Measurements from ENCODE around the gene LYPD6B.

DNA sequence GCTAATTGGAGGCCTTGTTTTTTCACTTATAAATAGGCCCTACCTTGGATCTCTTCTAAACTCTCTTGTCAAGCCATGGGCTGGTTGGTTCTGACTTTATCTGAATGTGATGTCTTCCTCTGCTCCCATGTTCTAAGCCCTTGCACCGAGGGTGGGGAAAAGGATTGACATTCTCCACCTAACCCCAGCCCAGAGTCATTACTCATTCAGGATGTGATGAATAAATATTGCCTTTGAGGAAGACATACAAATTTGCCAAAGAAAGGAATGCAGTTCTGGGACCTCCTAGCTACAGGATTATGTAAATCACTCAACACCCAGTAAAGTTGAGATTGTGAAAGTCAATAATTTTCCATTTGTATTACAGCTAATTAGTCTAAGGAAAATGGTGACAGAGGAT lies 149.8 kb downstream of the LYPD6B start:
- TF ChIP-seq, protein P1, sequence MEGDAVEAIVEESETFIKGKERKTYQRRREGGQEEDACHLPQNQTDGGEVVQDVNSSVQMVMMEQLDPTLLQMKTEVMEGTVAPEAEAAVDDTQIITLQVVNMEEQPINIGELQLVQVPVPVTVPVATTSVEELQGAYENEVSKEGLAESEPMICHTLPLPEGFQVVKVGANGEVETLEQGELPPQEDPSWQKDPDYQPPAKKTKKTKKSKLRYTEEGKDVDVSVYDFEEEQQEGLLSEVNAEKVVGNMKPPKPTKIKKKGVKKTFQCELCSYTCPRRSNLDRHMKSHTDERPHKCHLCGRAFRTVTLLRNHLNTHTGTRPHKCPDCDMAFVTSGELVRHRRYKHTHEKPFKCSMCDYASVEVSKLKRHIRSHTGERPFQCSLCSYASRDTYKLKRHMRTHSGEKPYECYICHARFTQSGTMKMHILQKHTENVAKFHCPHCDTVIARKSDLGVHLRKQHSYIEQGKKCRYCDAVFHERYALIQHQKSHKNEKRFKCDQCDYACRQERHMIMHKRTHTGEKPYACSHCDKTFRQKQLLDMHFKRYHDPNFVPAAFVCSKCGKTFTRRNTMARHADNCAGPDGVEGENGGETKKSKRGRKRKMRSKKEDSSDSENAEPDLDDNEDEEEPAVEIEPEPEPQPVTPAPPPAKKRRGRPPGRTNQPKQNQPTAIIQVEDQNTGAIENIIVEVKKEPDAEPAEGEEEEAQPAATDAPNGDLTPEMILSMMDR (IDR thresholded peaks at IDR 0.05): no peak
- TF ChIP-seq POLR2A (IDR thresholded peaks at IDR 0.05): no peak

Data from gastroesophageal sphincter (tissue), 3 donors.